GM21381 (cell line): Measurements from ENCODE around the gene ADAM17.
"Not testable (repeated sequence)": the region's sequence is repeated elsewhere in the genome, so short reads cannot be mapped to it uniquely, and the experiment has no call there.

ENCODE experiments used
- ATAC-seq: cut with Tn5 transposase; IDR thresholded peaks from one replicate; pipeline ENCODE4 v1.9.1; 2021; ENCODE audit warnings: mild to moderate bottlenecking, moderate library complexity; ENCODE audit not compliant: unreplicated experiment

Gene ADAM17

GRCh38 chr2:9527995-9528787, 27.4 kb downstream of the ADAM17 start:
- ATAC-seq, result no peak

GRCh38 chr2:9525266-9525665, 30.4 kb downstream of the ADAM17 start:
- no peak for ATAC-seq

- ATAC-seq, result no peak
Measured at GRCh38 chr2:9524291-9524690, 31.3 kb downstream of the ADAM17 start.

GRCh38 chr2:9519250-9519649, 36.4 kb downstream of the ADAM17 start:
- no peak for ATAC-seq

- ATAC-seq, result no peak
Measured at GRCh38 chr2:9518780-9519179, 36.9 kb downstream of the ADAM17 start.

GRCh38 chr2:9518163-9518562, 37.5 kb downstream of the ADAM17 start:
- ATAC-seq, result no peak

- ATAC-seq, result no peak
Measured at GRCh38 chr2:9517118-9517782, 38.4 kb downstream of the ADAM17 start.

GRCh38 chr2:9513946-9514345, 41.7 kb downstream of the ADAM17 start:
- not testable (repeated sequence) for ATAC-seq

- ATAC-seq, result no peak
Measured at GRCh38 chr2:9508931-9509330, 46.7 kb downstream of the ADAM17 start.

- no peak for ATAC-seq
Measured at GRCh38 chr2:9498210-9498609, 57.4 kb downstream of the ADAM17 start.

- no peak for ATAC-seq
Measured at GRCh38 chr2:9497017-9497416, 58.6 kb downstream of the ADAM17 start.

- ATAC-seq, result no peak
Measured at GRCh38 chr2:9494081-9494480, 61.5 kb downstream of the ADAM17 start.

- ATAC-seq, result no peak
Measured at GRCh38 chr2:9493478-9493877, 62.2 kb downstream of the ADAM17 start.

- ATAC-seq, result no peak
Measured at GRCh38 chr2:9492927-9493326, 62.7 kb downstream of the ADAM17 start.

- no peak for ATAC-seq
Measured at GRCh38 chr2:9490789-9491188, 64.8 kb downstream of the ADAM17 start.

- ATAC-seq, result no peak
Measured at GRCh38 chr2:9488583-9489547, 66.8 kb downstream of the ADAM17 start.

- no peak for ATAC-seq
Measured at GRCh38 chr2:9484533-9484932, 71.1 kb downstream of the ADAM17 start.

GRCh38 chr2:9483107-9483506, 72.5 kb downstream of the ADAM17 start:
- no peak for ATAC-seq

GRCh38 chr2:9480157-9480556, 75.5 kb downstream of the ADAM17 start:
- ATAC-seq, result no peak

- ATAC-seq, result no peak
Measured at GRCh38 chr2:9478526-9478925, 77.1 kb downstream of the ADAM17 start.

- no peak for ATAC-seq
Measured at GRCh38 chr2:9477914-9478313, 77.7 kb downstream of the ADAM17 start.
